Fibroblast of skin of right biceps (primary cell): Measurements from ENCODE around the gene CRYBB3.
"Not testable (repeated sequence)": the region's sequence is repeated elsewhere in the genome, so short reads cannot be mapped to it uniquely, and the experiment has no call there.

Experiments used
- DNase-seq: peaks from one replicate; pipeline ENCODE4 v3.0.0-alpha.2; 2013

CRYBB3 gene

DNA sequence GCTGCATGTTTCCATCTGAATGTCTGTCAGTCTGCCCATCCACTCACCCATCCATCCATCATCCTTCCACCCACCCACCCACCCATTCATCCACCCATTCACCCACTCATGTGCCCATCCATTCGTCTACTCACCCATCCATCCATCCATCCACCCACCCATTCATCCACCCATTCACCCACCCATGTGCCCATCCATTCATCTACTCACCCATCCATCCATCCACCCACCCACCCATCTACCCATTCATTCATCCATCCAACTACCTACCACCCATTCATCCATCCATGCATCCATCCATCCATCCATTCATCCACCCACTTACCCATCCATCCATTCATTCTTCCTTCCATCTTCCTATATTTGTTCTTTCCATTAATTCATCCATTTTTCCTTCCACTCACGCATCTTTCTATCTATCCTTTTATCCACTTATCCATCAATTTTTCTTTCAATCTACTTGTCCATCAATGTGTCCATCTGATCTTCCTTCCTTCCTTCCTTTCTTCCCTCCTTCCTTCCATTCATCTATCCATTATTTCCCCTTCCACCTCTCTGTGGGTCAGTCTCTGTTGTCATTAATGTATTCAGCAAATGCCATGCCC is 8.0 kb downstream of the CRYBB3 start:
- DNase-seq = no peak

DNA sequence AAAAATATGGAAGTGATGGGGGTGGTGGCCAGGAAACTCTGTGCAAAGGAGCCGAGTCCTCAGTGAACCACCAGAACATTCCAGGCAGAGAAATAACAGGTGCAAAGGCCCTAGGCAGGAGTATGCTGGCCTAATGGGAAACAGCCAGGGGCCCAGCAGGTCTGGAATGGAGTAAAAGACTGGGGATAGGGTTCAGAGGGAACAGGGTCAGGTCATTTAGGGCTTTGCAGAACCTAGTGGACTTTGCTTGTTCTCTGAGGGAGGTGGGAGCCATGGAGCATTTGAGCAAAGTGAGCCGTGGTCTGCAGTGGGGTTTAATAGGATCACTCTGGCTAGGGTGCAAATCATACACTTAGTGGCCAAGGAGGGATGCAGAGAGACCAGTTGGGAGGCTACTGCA is 8.7 kb downstream of the CRYBB3 start:
- no peak for DNase-seq

DNA sequence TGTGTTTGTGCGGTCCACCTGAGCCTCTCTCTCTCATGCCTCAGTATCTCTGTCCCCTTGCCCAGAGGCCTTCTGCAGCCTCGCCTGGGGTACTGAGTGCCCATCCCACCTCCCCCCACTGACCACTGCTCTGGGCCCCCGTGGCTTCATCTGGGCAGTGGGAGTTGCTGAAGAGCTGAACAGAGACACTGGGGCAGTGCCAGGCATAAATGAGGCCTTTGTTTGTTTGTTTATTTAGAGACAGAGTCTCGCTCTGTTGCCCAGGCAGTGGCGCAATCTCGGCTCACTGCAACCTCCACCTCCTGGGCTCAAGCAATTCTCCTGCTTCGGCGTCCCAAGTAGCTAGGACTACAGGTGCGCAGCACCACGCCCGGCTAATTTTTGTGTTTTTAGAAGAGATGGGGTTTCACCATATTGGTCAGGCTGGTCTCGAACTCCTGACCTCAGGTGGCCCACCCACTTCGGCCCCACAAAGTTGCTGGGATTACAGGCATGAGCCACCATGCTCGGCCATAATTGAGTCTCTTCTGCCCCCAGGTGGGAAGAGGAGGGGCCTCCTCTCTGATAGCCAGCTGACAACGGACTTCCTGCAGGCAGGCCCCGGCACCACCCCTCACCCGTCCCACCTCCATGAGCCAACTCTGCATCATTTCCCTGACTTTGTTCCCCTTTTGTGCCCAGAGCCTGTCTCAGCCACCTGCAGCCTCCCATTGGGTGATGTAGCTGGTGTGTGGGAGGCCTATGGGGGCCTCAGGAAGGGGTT is 9.3 kb downstream of the CRYBB3 start:
- DNase-seq = no peak

DNA sequence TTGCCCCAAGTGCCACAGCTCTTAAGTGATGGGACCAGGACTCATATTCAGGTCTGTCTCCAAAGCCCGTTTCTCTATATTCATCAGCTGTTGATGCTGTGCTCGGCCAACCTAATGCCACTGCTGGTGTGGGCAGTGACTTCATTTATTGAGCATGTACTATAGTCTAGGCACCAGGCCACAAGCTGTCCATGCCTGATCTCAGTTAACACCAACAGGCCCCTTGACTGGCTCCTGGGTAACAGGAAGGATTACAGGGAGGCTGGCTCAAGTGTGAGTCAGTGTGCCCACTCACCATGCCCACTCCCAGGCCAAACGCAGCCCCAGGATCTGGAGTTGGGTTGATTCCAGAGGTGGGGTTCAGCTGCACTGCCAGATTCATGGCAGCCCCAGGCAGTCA is 11.1 kb downstream of the CRYBB3 start:
- no peak for DNase-seq

DNA sequence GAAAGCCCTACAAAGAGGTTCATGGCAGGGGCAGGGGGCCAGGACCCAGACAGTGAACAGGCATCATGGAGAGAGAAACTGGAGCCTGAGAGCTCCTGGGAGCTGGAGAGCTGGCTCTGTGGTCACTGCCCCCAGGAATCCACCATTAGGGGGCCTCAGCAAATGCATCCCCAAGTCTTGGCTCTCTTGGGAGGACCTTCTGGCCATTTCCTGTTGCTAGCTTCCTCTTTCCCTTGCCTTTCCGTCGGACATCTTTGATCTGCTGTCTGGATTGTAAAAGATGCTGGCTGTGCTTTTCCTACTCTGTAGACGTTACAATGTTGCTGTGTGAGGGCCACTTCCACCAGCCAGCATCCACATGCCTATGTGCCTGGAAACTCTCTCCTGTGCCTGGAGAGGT is 12.7 kb downstream of the CRYBB3 start:
- DNase-seq = no peak

DNA sequence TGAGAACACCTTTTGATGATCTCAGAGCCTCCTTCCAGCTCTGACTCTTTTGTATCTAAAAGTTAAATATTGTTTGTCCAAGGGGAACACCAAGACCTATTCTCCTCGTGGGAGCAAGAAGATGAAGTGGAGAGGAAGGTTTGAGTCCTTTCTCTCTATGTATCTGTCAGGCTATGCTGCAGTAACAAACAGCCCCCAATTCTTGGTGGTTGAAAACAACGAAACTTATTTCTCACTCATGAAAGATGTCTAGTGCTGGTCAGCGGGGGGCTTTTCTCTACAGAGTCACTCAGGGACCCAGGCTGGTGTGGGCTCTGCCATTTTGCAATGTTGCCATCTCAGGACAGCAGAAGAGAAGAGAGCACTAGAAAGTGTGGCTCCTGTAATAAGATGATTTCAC is 13.6 kb downstream of the CRYBB3 start:
- no peak for DNase-seq

DNA sequence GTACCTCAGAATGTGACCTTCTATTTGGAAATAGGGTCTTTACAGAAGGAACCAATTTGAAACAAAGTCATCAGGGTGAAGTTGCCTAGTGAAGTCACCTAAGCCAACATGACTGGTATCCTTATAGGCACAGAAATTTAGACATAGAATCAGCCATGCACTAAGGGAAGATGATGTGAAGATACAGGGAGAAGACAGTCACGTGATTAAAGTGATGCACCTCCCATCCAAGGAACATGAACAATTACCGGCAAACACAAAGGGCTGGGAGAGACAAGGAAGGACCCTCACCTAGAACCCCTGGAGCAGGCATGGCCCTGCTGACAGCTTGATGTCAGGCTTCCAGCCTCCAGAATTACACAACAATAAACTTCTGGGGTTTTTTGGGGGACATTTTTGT is 16.6 kb downstream of the CRYBB3 start:
- no peak for DNase-seq

DNA sequence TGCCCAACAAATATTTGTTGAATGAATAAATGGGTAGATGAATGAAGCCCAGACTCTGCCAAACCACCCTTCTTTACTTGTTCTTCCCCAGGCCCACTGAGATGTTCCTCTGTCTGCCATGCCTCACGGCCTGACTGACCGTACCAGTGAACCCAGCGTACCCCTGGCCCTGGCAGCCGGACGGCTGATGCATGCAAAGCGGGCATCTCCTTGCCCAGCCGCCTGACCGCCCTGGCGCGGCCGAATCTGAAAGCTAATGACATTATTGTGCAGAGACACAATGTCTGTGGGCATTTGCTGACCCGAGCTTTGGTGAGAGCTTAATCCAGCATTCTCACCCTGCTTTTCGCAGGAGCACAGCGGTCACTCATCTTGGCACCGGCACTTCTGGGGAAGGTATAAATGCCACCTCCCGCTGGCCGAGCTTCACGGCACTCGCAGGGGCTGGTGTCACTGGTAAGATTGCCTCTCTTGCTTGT is 19.6 kb downstream of the CRYBB3 start, which contains the start of gene CRYBB2:
CRYBB2 (plus strand) TSS at position 429 of the 479 bp plus-strand sequence. CDS start 1,791 bp downstream, outside the sequence.
- DNase-seq = no peak

DNA sequence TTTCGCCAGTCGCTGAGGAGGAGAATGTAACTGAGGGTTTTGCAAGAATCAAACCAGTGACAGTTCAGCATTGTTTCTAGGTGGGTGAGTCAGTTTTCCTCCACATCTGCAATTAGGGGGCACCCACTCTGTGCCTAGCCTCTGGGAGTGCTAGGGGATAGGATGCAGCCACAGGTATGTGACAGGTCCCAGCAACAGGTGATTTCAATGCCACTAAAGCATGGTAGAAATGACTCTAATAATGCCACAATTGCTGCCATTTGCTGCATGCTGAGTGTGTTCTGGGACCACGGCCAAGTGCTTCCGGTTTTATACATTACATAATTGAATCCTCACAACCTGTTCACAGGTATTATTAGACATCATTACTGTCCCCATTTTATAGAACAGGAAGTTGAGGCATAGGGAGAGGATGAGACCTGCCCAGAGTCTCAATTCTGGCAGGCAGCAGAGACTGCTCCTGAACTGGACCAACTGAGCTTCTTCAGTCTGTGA is 20.3 kb downstream of the CRYBB3 start:
- no peak for DNase-seq

DNA sequence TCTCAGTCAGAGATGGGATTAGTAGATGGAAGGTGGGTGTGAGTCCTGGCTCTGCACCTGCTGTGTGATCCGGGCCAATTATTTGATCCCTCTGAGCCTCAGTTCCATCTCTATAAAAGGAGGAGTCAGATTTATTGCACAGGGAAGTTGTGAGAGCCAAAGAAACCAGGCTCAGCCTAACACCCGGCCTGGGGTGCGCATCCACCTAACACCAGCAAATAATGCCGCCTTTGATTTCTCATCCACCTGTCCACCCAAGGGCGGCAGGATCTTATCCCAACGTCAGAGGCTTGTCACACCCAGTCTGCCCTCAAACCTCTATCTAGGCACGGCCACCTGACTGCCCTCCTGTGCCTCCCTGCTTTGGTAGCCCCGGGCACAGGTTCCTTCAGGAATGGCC is 22.1 kb downstream of the CRYBB3 start:
- no peak for DNase-seq

DNA sequence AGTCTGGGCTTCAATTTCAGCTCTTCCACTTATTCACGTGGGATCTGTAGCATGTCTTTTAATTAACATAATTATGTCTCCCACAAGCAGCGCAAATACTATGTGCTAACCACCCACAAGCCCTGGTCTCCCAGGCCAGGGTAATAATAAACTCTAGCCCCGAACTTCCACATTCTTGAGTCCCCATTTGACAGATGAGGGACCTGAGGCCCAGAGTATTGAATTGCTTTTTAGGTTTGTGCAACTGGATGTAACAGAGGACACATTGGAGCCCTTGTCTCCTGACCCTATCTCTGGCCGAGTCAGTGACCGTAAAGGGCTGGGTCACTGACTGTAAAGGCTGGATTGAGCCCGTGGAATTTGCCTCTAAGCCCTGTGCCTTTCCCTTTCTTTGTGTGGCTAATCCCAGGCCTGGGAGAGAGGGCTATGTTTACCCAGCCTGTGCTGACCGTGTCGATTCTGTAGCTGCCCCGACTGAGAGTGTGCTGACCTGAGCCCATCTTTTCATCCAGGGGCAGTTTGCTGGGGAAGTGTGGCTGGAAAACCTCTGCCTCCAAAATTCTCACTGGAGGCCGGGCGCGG is 23.7 kb downstream of the CRYBB3 start:
- no peak for DNase-seq

DNA sequence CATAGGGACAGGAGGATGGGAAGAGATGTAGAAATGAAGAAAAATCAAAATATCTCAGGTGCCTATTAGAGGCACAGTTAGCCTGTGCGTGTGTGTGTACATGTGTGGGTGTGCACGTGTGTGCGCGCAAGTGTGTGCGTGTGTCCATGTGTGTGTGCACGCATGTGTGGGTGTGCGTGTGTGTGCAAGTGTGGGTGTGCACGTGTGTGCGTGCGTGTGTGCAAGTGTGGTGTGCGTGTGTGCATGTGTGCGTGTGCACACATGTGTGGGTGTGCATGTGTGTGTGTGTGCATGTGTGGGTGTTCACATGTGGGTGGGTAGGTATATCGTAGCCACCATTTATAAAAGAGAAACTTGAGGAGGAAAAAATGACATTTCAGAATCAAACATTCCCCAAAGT is 29.2 kb downstream of the CRYBB3 start:
- DNase-seq = no peak

DNA sequence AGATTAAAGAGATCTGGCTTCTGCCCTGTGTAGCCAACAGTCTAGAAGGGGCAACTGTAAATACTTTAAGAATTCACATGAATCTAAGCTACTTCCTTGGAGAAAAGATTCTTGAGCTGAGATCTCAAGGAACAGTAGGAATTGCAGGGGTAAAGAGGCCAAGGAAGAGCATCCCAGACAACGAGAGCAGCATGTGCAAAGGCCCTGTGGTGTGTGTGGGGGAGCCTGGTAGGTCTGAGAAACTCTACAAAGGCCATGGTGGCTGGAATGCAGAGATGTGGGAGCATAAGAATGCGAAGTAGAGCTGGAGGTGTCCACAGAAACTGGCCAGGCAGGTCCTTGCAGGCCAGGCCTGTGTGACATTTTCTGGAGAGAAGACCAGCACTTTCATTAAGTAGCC is 31.1 kb downstream of the CRYBB3 start:
- not testable (repeated sequence) for DNase-seq

DNA sequence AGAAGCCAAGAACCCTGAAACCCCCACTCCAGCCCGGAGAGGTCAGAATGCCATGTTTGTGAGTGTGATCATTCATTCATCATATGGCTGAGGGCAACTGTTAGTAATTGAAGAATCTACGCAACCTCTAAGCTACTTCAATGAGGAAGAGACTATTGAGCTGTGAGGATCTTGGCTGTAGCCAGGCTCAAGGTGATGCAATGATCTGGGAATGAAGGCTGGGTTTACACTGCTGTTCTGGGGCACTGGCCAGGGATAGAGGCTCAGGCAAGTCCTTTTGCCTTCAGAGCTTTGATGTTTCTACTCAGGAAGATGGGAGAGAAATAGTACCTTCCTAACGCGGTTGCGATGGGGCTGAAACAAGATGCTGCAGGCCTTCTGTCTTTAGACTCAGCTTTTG is 32.6 kb downstream of the CRYBB3 start:
- DNase-seq = no peak

DNA sequence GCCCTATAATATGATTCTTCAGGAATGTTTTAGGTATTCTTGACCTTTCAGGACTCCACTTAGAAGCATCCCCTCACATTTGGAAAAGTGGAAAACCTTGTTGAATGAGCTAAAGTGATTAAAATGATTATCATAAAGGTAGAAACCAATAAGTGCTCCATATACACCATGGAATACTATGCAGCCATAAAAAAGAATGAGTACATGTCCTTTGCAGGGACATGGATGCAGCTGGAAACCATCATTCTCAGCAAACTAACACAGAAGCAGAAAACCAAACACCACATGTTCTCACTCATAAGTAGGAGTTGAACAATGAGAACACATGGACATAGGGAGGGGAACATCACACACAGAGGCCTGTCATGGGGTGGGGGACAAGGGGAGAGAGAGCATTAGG is 34.0 kb downstream of the CRYBB3 start:
- DNase-seq = not testable (repeated sequence)

DNA sequence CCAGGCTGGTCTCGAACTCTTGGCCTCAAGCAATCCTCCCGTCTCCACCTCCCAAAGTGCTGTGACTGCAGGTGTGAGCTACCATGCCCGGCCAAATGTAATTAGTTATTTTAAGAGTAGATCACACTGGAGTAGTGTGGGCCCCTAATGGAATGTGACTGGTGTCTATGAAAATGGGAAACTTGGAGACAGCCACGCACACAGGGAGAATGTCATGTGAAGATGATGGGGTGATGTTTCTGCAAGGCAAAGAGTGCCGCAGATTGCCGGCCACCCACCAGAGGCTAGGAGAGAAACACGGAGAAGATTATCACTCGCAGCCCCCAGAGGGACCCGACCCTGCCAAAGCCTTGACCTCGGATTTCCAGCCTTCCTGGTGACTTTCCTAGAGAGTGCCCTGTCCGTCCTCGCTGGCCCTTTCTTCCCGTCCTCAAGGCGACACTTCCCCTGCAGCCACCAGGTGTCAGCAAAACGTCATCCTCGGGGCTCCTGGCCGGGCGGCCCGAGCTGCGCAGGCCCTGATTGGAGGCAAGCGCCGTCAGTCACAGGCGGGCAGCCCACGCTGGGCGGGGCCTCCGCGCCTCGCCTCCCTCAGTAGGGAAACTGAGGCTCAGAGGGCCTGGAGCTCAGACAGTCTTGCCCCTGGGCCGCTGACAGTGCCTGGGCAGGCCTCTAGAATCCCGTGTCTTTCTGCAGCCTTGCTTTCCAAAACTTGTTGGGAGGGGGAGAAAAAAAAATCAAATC is 36.1 kb downstream of the CRYBB3 start:
- DNase-seq = peak; percentile 76

DNA sequence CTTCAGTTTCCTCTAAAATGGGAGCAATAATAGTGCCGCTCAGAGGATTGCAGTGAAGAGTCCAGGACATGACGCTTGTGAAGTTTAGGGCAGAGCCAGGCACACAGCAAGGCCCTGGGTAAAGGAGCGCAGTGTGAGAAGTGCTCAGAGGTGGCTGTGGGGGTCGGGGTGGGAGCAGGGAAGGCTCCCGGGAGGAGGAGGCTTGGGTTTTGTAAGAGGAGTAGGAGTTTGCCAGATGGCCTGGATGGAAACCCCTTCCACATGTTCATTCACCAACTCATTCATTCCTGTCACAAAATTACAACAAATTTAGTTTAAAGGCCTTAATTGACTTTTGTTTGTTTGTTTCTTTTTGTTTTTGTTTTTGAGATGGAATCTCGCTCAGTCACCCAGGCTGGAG is 36.8 kb downstream of the CRYBB3 start:
- no peak for DNase-seq

DNA sequence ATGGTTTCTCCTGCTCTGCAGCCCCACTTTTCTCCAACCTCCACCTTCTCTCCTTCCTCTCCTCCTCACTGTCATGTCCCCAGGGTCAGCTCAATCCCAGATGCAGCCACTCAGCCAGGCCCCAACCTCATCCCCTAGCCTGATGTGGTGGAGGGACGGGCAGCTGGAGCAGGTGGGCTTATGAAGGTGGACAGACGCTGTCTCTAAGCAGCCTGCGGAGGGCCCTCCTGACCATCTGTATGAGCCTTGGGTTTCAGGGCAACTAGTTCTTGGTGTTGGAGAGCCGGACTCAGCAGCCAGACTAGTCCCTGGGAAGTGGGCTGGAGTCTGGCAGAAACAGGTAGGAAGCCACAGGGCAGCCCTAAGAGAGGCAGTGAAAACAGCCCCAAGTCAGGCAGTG is 37.8 kb downstream of the CRYBB3 start:
- DNase-seq = no peak

DNA sequence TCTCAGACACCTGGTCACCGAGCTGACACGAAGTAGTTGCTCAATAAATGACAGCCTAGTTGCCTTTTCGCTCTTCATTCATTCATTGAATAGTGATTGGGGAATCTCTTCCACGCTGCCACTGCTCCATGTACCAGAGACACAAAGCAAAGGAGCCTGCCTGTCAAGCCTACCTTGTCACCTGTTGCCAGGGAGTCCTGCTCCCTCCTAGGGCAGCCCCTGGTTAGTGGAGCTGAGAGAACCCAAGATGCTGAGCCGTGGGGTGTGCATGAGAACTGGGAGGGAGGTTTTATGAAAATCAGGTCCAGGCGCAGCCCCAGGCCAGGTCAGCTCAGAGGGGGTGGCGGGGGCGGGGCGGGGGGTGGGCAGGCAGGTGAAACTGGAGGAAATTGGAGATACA is 38.4 kb downstream of the CRYBB3 start:
- DNase-seq = not testable (repeated sequence)

DNA sequence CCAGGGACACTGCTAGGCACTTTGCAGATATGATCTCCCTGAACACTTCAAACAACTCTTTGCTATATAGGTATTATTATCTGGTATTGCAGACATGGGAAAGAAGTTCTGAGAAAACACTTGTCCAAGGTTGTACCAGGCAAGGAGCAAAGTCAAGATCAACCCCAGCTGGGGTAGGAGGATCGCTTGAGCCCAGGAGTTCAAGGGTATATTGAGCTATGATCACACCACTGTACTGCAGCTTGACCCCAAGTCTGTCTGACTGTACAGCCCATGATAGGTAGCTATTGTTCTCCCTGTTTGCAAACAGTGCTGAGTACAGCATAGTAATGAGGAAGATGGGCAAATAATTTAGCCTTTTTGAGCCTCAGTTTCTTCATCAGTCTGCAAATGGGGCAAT is 55.5 kb downstream of the CRYBB3 start:
- not testable (repeated sequence) for DNase-seq
